CD4-positive, alpha-beta T cell treated with Interleukin-4 for 4 hours (primary cell): ENCODE measurements around the gene TGM2.

Experiments
- DNase-seq: peaks from one replicate; pipeline ENCODE4 v3.0.0-alpha.2; 2020

The TGM2 gene

DNA sequence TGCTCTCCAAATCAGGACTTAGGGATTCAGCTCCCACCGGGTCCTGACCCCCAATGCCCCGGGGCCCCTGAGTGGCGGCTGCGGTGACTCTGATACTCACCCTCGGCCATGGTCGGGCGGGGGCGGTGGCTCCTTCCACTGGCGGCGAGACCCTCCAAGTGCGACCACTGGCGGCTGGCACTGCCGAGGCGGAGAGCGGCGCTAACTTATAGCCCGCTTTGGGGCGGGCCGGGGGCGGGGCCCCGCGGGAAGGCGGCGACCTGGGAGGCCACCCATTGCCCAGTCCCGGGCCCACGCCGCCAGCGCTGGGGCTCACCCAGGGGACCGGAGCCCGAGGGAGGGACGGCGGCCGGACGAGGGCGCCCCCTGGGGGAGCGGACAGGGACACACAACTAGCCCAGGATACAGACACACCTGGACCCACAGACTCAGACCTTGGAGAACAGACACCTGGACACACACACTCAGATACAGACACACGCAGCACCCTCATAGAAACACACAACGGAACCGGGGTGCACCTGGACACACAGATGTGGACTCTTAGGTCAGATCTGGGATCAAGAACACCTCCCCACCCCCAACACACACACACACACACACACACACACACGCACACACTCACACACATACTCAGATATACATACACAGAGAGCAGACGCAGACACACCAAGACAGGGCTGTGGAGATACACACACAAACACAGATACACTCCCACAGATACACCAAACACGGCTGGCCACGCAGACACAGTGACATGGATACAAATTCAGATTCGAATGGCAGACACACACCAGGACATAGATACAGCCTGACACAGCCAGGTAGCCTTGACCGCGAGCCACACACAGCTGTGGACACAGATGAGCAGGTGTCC, at the start of gene TGM2:
TGM2 (minus strand) TSS at position 182 of the 877 bp plus-strand sequence; CDS start at position 110, 72 bp downstream.
- peak; percentile 19 for DNase-seq

DNA sequence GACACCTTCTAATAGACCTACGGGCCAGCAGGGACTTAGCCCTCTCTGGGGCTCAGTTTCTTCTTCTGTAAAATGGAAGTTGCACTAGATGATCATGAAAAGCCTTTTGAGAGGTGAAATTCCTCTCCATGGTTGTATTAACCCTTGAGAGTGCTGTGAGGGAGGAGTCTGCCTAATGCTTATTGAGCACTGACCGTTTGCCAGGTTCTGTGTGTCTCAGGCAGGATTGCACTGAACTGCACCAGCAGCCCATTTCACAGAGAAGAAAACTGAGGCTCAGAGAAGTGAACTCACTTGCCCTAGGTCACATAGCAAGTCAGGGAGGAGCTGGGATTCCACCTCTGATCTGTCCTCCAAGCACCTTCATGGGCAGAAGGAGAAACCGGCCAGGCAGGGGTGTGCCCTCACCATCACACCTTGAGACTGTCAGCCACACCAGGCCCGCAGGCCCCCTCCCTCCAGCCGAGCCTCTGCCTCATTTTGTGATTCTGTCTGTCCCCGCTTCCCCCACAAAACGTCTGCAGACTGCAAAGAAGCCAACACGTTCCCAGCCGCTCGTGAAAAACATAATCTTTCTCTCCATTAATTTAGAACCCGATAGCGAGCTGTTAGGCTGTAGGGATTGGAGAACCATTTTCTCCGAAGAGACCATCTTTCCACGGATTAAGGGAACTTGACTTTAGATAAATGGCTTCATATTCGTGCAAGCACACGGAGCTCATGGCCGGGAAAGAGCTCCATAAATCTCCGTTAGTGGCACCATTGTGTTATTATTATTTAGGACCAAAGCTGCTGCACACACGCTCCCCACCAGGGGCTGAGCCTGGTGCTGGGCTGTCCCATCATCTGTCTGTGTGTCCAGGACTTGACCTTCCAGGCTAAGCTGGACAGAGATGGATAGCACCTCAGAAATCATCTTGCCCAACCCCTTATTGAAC, 49.5 kb upstream of the TGM2 start:
- DNase-seq = no peak

DNA sequence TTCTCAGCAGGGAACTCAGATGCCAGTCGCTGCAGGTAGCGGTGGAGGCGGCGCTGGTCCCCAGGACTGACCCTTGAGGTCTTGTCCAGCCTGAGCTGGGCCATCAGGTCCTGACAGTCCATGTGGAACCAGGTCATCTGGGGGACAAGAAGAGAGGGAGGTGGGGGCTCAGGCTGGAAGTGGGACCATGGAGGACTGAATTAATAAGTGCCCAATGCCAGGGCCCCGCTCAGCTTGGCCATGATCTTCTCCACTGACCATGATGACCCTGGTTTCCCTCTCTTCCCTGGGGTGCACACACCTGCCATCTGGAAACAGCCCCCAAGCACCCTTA, 48.5 kb upstream of the TGM2 start:
- no peak for DNase-seq

- no peak for DNase-seq
These were observed 47.9 kb upstream of the TGM2 start for GRCh38 chr20:38212806-38213606.

DNA sequence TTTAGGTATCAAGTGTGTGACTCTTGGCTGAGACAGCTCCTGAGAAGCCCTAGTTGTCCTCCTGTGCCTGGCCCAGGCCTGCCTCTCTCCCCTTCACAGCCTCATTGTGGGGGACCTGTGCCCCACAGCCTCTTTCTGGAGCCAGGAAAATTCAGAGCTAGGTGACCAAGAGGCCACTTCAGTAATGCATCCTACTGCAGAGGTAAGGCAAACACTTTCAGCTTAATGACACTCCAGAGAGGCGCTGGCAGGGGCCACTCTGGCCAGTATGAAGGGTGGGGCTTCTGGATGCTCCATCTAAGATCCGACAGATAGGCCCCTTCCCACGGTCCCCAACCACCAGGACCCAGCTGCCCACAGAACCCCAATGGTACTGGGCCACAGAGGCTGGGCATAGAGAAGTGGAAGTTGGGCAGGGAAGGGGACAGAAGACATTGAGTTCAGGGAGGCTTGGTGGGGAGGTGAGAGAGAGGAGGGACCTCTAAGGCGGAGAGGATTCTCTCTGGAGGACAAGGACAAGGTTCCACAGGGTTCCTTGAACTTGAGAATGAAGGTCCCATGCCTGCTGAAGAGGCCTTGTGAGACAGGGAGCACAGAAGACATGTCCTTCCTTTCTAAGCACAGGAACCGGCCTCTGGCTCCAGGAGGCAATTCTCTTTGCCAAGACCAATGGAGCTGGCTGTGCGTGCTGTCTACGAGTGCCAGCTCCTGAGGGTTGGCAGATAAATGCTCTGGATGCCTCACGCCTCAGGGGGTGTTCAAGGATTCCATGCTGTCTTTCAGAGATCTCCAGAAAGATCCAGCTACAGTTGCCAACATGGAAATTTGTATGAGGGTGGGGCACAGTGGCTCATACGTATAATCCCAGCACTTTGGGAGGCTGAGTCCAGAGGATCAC, 46.4 kb upstream of the TGM2 start:
- no peak for DNase-seq

GRCh38 chr20:38210741-38211140, 45.7 kb upstream of the TGM2 start:
- no peak for DNase-seq

GRCh38 chr20:38209736-38210405, 44.8 kb upstream of the TGM2 start:
- DNase-seq = no peak

GRCh38 chr20:38209054-38209675, 44.1 kb upstream of the TGM2 start:
- no peak for DNase-seq

DNA sequence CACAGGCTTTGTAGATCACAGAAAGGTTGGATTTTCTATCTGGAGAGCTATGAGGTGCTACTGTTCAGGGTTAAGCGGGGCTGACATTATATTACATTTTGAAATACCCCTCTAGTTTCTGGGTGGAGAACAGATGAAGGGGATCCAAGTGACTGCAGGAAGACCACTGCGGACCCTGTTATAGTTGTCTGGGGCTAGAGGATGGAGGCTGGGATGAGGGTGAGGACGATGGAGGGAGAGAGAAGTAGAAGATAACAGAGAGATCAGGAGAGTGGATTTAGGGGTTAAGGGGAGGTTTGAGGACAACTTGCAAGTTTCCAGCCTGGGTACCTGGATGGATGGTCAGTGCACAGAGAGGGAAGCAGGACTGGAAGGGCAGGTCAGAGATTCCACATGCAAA, 43.5 kb upstream of the TGM2 start:
- no peak for DNase-seq

DNA sequence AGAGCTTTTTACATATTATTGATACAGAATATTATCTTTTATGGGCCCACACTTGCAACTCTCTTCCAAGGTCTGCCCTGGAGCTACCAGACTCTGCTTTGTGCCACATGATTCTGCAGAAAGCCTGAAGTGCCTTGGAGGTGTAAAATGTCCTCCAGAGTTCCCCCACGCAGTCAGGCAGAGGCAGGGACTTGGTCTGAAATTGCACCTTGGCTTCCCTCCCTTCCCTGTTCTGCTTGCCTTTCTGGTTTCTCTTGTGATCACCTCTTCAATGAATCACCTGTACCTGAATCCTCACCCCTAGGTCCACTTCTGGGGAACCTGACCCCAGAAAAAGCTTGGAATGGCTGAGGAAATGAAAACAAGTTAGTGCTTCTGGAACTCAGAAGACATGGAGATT, 43.0 kb upstream of the TGM2 start:
- no peak for DNase-seq

DNA sequence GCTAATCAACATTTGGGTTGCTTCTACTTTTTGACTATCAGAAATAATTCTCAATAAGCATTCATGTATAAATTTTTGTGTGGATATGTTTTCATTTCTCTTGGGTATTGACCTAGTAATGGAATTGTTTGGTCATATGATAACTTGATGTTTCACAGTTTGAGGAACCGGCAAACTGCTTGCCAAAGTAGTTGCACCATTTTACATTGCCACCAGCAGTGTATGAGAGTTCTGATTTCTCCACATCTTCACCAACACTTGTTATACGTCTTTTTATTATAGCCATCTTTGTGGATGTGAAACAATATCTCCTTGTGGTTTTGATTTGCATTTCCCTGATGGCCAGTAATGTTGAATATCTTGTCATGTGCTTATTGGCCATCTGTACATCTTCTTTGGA, 42.6 kb upstream of the TGM2 start:
- DNase-seq = no peak

GRCh38 chr20:38205001-38205400, 39.9 kb upstream of the TGM2 start:
- DNase-seq = no peak

- no peak for DNase-seq
These were observed 38.9 kb upstream of the TGM2 start for GRCh38 chr20:38203981-38204357.

- no peak for DNase-seq
These were observed 38.4 kb upstream of the TGM2 start for GRCh38 chr20:38203337-38203980.

DNA sequence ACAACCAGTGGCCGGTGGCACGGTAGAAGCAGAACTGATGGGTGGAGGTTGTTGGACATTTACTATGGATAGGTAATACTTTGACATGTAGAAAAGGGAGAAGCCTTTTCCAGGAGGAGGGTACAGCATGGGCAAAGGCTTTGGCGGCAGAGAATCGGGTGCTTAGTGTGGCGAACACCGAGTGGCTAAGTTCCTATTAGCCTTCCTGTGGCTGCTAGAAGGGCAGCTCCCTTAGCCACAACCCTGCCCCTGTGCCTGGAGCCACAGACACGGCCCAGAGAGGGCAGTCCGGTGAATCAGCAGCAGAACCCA, 37.9 kb upstream of the TGM2 start:
- DNase-seq = no peak

DNA sequence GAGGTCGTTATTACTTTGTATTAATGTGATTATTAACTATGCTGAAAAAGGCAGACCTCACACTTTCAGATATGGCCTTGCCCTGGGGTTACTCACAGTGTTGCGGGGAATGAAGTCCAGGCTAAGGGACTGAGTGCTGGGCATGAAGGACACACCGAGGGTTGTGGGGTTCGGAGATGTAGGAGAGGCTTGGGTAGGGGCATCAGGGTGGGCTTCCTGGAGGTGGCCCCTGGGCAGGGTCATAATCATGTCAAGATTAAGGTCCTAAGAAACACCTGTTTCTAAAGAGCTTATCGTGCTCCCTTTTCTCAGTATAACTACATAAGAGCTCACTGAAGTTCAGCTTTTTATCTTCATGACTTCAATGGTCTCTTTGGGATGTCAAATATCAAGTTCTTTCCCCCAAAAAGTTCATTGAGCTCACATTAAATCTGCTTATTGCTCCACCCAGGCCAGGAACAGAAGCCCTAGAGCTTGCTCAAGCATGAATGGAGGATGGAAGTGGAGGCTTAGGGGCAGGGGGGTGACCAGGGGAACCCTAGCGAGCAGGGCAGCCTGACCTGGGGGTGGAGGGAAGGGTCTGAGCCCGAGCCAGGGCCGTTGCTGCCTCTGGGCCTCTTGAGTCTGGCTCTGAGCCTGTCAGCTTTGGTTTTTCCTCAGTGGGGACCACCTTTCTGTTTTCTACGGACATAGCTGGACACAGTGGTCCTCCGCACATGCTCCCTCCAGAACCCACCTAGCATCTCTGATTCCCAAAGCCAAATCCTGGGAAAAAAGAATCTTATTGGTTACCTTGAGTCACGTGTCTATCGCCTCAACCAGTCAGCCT, 37.3 kb upstream of the TGM2 start:
- no peak for DNase-seq

DNA sequence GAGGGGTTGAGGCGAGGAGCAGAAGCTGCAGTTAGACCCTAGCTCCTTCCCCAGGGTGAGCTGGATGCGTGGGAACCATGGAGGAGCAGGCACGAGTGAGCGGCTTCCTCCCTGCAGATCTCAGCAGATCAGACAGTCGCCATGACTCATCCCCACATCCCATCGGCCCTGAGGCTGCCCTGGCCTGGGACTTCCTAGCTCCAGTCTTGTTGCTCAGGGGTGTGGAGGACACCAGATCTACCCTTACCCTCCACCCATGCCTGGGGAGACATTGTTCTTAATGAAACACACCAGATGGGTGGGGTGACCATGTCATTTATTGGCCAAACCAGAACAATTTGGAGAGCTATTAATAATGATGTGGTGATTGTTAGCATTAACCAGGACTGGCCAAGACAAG, 36.3 kb upstream of the TGM2 start:
- no peak for DNase-seq

- no peak for DNase-seq
These were observed 35.6 kb upstream of the TGM2 start for GRCh38 chr20:38200646-38201045.

GRCh38 chr20:38199501-38200390, 34.7 kb upstream of the TGM2 start:
- DNase-seq = no peak
